DMS53 treated with DMSO at 0.1 percent for 48 hours (cell line): ENCODE results near the gene IGFBP1.
"Not testable (repeated sequence)": the region's sequence is repeated elsewhere in the genome, so short reads cannot be mapped to it uniquely, and the experiment has no call there.

Experiments used
- DNase-seq: peaks from one replicate; lab custom pipeline; 2025; ENCODE audit not compliant: unreplicated experiment; lab: John Stamatoyannopoulos, UW

Gene IGFBP1

DNA sequence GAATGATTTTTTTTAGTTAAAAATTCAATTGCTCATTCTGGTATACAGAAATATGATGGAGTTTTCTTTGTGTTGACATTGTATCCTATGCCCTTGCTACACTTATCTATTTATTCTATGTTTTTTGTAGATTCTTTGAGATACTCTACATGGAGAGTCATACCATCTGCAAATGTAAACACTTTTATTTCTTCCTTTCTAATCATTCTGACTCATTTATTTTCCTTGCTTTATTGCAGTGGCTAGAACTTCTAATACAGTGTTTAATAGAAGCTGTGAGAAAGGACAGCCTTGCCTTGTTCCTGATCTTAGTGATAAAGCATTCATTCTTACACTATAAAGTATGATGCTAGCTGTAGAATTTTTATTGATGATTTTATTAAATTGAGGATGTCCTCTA, 42.7 kb downstream of the IGFBP1 start:
- DNase-seq: peak; percentile 18

GRCh38 chr7:45937301-45937700, 49.0 kb downstream of the IGFBP1 start:
- no peak for DNase-seq

- DNase-seq: no peak
Observed at GRCh38 chr7:45937862-45938261, 49.6 kb downstream of the IGFBP1 start.

- DNase-seq: peak; percentile 10
Observed at GRCh38 chr7:45938626-45939302, 50.5 kb downstream of the IGFBP1 start.

- no peak for DNase-seq
Observed at GRCh38 chr7:45939574-45939973, 51.3 kb downstream of the IGFBP1 start.

DNA sequence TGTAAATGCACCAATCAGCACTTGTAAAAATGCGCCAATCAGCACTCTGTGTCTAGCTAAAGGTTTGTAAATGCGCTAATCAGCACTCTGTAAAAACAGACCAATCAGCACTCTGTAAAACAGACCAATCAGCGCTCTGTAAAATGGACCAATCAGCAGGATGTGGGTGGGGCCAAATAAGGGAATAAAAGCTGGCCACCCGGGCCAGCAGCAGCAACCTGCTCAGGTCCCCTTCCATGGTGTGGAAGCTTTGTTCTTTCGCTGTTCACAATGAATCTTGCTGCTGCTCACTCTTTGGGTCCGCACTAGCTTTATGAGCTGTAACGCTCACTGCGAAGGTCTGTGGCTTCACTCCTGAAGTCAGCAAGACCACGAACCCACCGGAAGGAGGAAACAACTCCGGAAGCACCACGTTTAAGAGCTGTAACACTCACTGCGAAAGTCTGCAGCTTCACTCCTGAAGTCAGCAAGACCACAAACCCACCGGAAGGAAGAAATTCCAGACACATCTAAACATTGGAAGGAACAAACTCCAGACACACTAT, 52.0 kb downstream of the IGFBP1 start:
- DNase-seq: not testable (repeated sequence)

DNA sequence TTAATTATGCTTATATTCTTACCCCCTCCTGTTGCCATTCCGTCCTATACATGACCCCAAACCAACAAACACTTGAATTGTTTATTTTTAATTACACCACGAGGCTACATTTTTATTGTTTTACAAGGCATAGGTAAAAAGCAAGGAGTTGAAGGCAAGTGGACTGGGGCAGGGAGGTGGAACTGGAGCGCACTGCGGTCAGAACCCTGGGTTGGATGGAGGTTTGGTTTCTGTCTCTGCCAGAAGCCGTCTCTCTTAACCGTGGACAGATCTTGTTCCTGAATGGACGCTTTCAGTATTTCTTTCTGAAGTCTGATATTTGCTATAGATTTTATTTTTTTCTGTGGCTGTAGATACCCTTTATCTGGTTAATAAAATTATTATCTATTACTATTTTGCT, 52.7 kb downstream of the IGFBP1 start:
- no peak for DNase-seq
